Esophagus squamous epithelium (tissue), 4 donors: ENCODE measurements around the gene FCN1.

ENCODE experiments used
- POLR2A ChIP-seq, 4 donors: fragments of 450-650 bp; IDR thresholded peaks; one replicate each; pipeline ENCODE4 v1.6.1; 2017; ENCODE audit warnings: antibody characterized with exemption in 4 of 4, mild to moderate bottlenecking in 4 of 4, moderate library complexity in 3 of 4
- TF ChIP-seq, protein P1 (sequence below), 6 experiments: fragments of 450-650 bp in 4 of 6; fragments of 200-600 bp in 2 of 6; sonication (generic) in 2 of 6; IDR thresholded peaks; one replicate each; pipeline ENCODE4 v1.5.1; 2016 to 2019; ENCODE audit warnings: antibody characterized with exemption in 6 of 6, mild to moderate bottlenecking in 4 of 6, moderate library complexity in 4 of 6

DNA sequence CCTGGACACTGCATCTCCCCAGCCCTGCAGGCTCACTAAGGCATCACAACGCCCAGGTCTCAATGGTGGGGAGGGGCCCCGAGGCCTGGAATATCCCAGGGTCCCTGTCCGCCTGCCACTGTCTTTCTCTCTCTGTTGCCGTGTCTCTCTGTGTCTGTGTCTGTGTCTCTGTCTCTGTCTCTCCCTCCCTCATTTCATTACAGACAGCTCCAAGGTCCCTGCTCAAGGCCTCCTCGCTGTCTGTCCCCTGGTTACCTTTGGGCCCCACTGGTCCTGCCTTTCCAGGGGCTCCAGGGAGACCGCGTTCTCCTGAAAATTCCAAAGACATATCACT, 3.2 kb downstream of the FCN1 start:
- TF ChIP-seq, protein P1, sequence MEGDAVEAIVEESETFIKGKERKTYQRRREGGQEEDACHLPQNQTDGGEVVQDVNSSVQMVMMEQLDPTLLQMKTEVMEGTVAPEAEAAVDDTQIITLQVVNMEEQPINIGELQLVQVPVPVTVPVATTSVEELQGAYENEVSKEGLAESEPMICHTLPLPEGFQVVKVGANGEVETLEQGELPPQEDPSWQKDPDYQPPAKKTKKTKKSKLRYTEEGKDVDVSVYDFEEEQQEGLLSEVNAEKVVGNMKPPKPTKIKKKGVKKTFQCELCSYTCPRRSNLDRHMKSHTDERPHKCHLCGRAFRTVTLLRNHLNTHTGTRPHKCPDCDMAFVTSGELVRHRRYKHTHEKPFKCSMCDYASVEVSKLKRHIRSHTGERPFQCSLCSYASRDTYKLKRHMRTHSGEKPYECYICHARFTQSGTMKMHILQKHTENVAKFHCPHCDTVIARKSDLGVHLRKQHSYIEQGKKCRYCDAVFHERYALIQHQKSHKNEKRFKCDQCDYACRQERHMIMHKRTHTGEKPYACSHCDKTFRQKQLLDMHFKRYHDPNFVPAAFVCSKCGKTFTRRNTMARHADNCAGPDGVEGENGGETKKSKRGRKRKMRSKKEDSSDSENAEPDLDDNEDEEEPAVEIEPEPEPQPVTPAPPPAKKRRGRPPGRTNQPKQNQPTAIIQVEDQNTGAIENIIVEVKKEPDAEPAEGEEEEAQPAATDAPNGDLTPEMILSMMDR (IDR thresholded peaks at IDR 0.05) = no peak
- TF ChIP-seq POLR2A (IDR thresholded peaks at IDR 0.05) = no peak
